ENCODE measurements around the gene VSIR.

Gene VSIR

GRCh38 chr10:71711052-71711623 is 62.2 kb downstream of the VSIR start:
- Histone ChIP-seq H3K9me3 (ENCODE audit: insufficient read depth, low read length) (no peaks in the 10 kb centered on the region), H3K36me3 (replicated peaks; ENCODE audit: low read depth, low read length) (no peaks in the 10 kb centered on the region), H3K4me2 (ENCODE audit: low read length) (no peak overlapping the region), H3K4me3 (ENCODE audit: low read length) (no peak overlapping the region), H2AFZ (ENCODE audit: low read depth, low read length) (no peak overlapping the region), H3K27me3 (ENCODE audit: low read depth, low read length) (no peaks in the 10 kb centered on the region), H3K4me1 (ENCODE audit: low read length) (peaks cover 51% of the 10 kb centered on the region), H4K20me1 (ENCODE audit: insufficient read depth, low read length) (no peaks in the 10 kb centered on the region), H3K9ac (ENCODE audit: low read length) (no peak overlapping the region), H3K79me2 (ENCODE audit: low read length) (no peaks in the 10 kb centered on the region), H3K27ac (ENCODE audit: low read length) (no peak overlapping the region)
- no peak for TF ChIP-seq CTCF (IDR thresholded peaks at IDR 0.05; ENCODE audit: low read depth, low read length)
- no peak for TF ChIP-seq EZH2phosphoT487 (IDR thresholded peaks at IDR 0.05; ENCODE audit: low read depth)

- Histone ChIP-seq H3K9ac (ENCODE audit: low read length) (no peak overlapping the region), H3K4me2 (ENCODE audit: low read length) (no peak overlapping the region), H4K20me1 (ENCODE audit: insufficient read depth, low read length) (no peaks in the 10 kb centered on the region), H3K79me2 (ENCODE audit: low read length) (no peaks in the 10 kb centered on the region), H2AFZ (ENCODE audit: low read depth, low read length) (no peak overlapping the region), H3K4me1 (ENCODE audit: low read length) (peaks cover 51% of the 10 kb centered on the region), H3K4me3 (ENCODE audit: low read length) (no peak overlapping the region), H3K27ac (ENCODE audit: low read length) (no peak overlapping the region), H3K27me3 (ENCODE audit: low read depth, low read length) (no peaks in the 10 kb centered on the region), H3K9me3 (ENCODE audit: insufficient read depth, low read length) (no peaks in the 10 kb centered on the region), H3K36me3 (replicated peaks; ENCODE audit: low read depth, low read length) (no peaks in the 10 kb centered on the region)
- TF ChIP-seq CTCF (IDR thresholded peaks at IDR 0.05; ENCODE audit: low read depth, low read length) (no peak), EZH2phosphoT487 (IDR thresholded peaks at IDR 0.05; ENCODE audit: low read depth) (no peak)
Observed at GRCh38 chr10:71710519-71710918, 62.8 kb downstream of the VSIR start.

- peaks cover 47% of the 10 kb centered on the region for H3K4me1 ChIP-seq (ENCODE audit: low read length)
- H3K79me2 ChIP-seq (ENCODE audit: low read length): no peaks in the 10 kb centered on the region
- TF ChIP-seq EZH2phosphoT487 (IDR thresholded peaks at IDR 0.05; ENCODE audit: low read depth): no peak
- H3K27me3 ChIP-seq (ENCODE audit: low read depth, low read length): no peaks in the 10 kb centered on the region
- H4K20me1 ChIP-seq (ENCODE audit: insufficient read depth, low read length): no peaks in the 10 kb centered on the region
- peak overlapping the region; percentile 44 for H3K4me3 ChIP-seq (ENCODE audit: low read length)
- peak overlapping the region; percentile 22; the same call in 1 of the 2 replicates for H3K9ac ChIP-seq (ENCODE audit: low read length)
- no peak overlapping the region for H2AFZ ChIP-seq (ENCODE audit: low read depth, low read length)
- peak overlapping the region; percentile 67 for H3K4me2 ChIP-seq (ENCODE audit: low read length)
- peak overlapping the region; percentile 13; the same call in 1 of the 2 replicates for H3K27ac ChIP-seq (ENCODE audit: low read length)
- H3K36me3 ChIP-seq (replicated peaks; ENCODE audit: low read depth, low read length): no peaks in the 10 kb centered on the region
- no peaks in the 10 kb centered on the region for H3K9me3 ChIP-seq (ENCODE audit: insufficient read depth, low read length)
Observed at GRCh38 chr10:71708897-71709882, 64.1 kb downstream of the VSIR start.

- H3K4me3 ChIP-seq (ENCODE audit: low read length): peak overlapping the region; percentile 44
- H3K4me2 ChIP-seq (ENCODE audit: low read length): peak overlapping the region; percentile 67
- no peaks in the 10 kb centered on the region for H4K20me1 ChIP-seq (ENCODE audit: insufficient read depth, low read length)
- H3K27me3 ChIP-seq (ENCODE audit: low read depth, low read length): no peaks in the 10 kb centered on the region
- TF ChIP-seq EZH2phosphoT487 (IDR thresholded peaks at IDR 0.05; ENCODE audit: low read depth) (no peak), CTCF (IDR thresholded peaks at IDR 0.05; ENCODE audit: low read depth, low read length) (peak; percentile 89)
- no peaks in the 10 kb centered on the region for H3K79me2 ChIP-seq (ENCODE audit: low read length)
- H3K27ac ChIP-seq (ENCODE audit: low read length): no peak overlapping the region
- no peaks in the 10 kb centered on the region for H3K9me3 ChIP-seq (ENCODE audit: insufficient read depth, low read length)
- H3K9ac ChIP-seq (ENCODE audit: low read length): no peak overlapping the region
- peaks cover 38% of the 10 kb centered on the region for H3K4me1 ChIP-seq (ENCODE audit: low read length)
- peak overlapping the region; percentile 47; the same call in 1 of the 2 replicates for H2AFZ ChIP-seq (ENCODE audit: low read depth, low read length)
- H3K36me3 ChIP-seq (replicated peaks; ENCODE audit: low read depth, low read length): no peaks in the 10 kb centered on the region
Observed at GRCh38 chr10:71708301-71708703, 65.0 kb downstream of the VSIR start.
